ENCODE data around the gene ETNPPL.

ETNPPL gene

DNA sequence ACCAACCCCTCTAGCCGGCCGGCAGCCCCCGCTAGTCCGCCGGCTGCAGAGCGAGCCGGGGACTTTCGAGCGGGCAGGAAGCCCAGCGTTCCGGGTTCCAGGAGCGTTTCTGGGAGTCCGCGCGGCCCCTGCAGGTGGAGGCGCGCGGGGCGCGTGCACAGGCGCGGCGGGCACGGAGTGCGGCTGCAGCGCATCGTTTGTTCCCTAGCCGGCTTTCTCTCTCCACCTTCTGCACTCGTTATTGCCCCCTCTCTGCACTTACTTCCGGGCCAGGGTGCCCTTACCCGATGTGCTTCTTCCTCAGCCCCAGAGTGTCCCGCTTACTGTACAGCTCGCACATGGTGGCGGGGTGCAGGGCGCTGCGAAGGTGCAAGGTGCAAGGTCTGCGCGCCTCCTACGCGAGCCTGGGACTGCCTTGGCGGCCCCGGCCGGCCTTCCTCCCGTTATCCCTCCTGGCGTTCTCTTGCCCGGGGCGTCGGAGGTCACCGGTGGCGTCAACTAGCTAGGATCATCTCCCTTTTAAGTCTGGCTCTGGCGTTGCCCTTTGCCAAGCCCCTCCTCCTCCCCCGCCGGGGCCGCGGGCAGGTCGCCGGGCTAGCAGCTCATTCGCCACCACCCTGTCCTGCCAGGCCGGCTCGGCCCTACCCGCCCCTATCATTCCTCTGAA is at the start of gene ETNPPL:
TSS of gene ETNPPL (minus strand) at position 495 of the 667 bp plus-strand sequence. CDS start at position 340, 155 bp downstream.
- no peak for DNase-seq (ENCODE audit: low read depth, low spot score)

- DNase-seq (ENCODE audit: low read depth, low spot score) = no peak
Measured at GRCh38 chr4:108811486-108811885, 48.6 kb upstream of the ETNPPL start.

- no peak for DNase-seq (ENCODE audit: low read depth, low spot score)
Measured at GRCh38 chr4:108810087-108810486, 47.2 kb upstream of the ETNPPL start.

- no peak for DNase-seq (ENCODE audit: low read depth, low spot score)
Measured at GRCh38 chr4:108804648-108805273, 41.9 kb upstream of the ETNPPL start.

DNA sequence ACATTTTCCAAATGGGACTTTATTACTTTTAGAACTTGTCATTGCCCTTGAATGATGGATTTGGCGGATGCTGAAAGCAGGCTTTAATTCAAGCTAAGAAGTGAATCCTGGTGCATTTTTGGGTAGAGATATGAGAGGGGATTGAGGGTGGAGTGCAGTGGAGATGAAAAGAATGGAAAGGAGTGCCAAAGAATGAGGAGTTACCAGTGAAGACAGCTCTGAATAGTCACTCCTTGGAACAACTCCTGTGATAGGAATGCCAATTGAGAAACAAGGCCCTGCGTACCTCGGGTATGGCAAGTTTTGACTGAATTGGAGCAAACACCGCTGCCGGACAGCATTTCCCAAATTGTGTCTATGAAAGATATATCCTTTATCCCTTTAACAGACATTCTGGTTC is 36.5 kb upstream of the ETNPPL start:
- no peak for DNase-seq (ENCODE audit: low read depth, low spot score)

DNA sequence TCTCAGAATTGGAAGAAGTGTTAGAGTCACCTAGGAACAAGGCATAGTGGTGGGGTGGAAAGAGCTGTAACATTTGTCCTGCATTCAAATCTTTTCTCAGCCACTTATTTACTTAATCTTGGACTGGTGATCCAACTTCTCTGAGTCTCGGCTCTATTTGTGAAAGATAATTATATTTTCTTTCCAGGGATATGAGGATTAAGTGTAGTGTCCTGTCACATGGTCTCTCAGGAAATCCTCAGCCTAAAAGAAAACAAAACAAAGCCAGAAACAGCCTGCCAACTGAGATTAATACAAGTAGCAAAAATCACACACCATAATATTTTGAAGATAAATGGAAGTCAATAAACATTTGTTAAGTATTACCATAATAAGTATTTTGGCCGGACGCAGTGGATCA is 33.3 kb upstream of the ETNPPL start:
- no peak for DNase-seq (ENCODE audit: low read depth, low spot score)

GRCh38 chr4:108795733-108796132 is 32.9 kb upstream of the ETNPPL start:
- no peak for DNase-seq (ENCODE audit: low read depth, low spot score)

DNA sequence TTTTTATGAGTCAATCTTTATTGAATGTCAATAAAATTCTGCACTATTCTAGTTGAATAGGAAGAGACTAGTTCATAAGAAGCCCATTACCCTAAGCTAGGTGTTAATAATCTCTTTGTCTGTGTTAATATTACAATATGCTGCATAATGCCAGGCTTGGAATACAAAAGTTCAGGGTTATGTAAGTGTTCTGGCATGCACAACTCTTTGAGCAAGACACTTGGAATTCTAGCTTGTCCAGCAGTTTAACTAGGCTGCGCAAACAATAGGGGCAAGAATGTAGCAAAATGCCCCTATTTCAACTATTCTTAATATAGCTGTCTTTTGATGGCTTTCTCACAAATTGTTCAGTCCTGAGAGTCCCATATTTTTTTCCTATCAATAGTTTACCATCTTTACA is 31.3 kb upstream of the ETNPPL start:
- DNase-seq (ENCODE audit: low read depth, low spot score) = no peak

DNA sequence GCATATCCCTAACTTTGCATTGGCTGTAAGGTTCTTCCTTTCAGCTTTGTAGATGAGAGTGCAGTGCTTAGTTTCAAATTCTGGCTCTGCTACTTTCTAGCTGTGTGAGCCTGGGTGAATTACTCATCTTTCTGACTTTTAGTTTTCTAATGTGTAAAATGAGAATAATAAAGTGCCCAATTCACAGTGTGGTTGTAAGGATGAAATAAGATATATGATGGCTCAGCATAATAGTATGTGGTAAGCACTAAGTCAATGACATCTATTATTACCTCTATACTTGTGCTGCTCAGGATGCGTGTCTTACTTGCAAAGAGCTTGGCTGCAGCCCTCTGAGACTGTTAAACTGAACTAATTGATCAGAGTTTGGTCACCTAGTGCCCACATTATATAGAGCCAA is 30.6 kb upstream of the ETNPPL start:
- no peak for DNase-seq (ENCODE audit: low read depth, low spot score)

DNA sequence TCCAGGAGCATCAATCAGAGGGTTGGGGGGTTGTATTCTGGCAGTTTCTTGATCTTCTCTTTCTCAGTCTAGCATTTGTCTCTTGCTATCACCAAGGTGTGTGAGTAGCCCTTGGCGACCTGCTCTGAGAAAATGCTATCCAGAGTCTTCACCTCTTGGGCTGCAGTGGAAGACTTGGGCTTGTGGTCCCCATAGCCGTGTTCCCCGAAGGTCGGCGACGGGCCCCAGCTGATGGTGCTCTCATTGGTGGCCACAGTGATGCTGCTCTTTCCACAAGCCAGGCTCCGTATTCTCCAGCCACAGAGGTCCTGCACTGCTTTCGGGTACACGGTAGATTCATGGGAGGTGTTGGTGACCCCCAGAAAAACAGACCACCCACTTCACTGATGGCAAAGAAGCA is 25.9 kb upstream of the ETNPPL start:
- no peak for DNase-seq (ENCODE audit: low read depth, low spot score)

DNA sequence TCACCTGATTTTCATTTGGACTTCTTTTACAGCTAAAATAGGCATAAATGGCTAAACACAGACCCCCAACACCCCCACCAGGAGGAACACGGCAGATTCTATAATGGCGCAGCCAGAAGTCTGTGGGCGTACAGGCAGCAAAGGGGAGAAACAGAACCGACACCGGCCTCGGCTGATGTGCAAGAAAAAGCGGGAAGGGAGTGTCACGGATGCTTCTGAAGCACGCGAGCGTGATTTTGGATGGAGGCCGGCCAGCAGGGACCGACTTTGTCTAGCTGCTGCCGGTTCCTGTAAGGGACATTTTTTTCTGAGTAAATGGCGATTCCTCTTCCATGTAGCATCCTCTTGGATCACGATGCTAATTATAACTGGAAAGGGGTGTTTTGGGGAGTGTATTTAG is 24.9 kb upstream of the ETNPPL start:
- DNase-seq (ENCODE audit: low read depth, low spot score) = no peak

DNA sequence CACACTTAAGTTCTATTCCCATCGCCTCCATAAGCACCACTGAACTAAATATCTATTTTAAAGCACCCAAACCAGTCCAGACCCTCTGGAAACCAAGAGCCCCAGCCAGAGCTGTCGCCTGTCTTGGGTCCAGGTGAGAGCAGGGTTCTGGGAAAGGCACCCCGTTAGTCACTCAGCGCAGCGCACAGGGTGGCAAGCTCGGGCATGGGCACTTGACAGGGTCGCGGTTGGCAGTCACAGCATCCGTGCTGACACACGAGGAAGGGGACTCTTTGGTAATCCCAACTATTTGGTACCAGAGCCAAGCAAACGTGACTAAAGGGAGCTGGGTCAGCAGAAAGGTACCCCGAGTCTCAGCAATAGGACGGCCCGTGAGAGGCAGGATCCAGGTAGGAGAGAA is 24.3 kb upstream of the ETNPPL start:
- DNase-seq (ENCODE audit: low read depth, low spot score) = no peak

GRCh38 chr4:108786351-108786750 is 23.5 kb upstream of the ETNPPL start:
- DNase-seq (ENCODE audit: low read depth, low spot score) = no peak

GRCh38 chr4:108783665-108784463 is 21.0 kb upstream of the ETNPPL start:
- DNase-seq (ENCODE audit: low read depth, low spot score) = no peak

GRCh38 chr4:108779958-108780357 is 17.1 kb upstream of the ETNPPL start:
- no peak for DNase-seq (ENCODE audit: low read depth, low spot score)

GRCh38 chr4:108777388-108777787 is 14.5 kb upstream of the ETNPPL start:
- no peak for DNase-seq (ENCODE audit: low read depth, low spot score)

DNA sequence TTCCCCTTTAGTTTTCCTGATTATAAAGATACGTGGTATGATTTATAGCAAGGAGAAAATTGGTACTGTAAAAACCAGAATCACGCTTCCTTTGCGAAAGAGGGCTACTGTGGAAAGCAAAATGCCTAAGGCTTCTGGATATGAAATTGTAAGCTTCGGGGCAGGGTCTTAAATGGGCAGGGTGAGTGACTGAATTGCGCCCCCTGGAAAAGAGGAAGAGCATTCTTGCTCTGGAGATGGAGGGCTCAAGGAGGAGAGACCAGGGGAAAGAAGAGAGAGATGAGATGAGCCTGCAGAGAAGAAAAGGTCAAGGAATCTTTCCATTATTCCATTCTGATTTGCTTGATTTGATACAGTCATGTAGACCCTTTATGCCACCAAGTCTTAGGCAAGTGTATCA is 13.1 kb upstream of the ETNPPL start:
- no peak for DNase-seq (ENCODE audit: low read depth, low spot score)

DNA sequence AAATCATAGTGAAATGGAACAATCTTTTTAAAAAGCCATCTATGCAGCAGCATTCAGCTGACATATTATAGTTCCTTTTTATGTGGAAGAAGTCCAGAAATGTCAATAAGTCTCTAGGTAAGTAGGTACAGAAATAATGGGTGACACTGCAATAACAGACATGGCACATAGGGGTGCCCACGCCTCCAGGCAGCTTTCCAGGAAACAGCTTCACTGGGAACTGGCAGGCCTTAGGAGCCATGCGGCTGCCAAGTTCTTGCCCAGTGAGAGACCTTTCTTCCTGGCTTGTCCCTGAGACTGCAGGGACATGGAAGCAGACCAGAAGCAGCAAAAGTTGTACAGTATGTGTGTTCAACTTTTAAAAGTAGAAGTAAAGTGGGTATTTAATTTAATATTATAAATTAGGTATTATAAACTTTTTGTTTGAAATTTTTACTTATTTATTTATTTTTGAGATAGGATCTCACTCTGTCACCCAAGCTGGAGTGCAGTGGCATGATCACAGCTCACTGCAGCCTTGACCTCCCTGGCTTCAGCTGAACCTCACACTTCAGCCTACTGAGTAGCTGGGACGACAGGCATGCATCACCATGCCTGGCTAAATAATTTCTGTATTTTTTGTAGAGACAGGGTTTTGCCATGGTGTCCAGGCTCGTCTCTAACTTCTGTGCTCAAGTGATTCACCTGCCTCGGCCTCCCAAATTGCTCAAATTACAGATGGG is 12.1 kb upstream of the ETNPPL start:
- DNase-seq (ENCODE audit: low read depth, low spot score) = no peak

GRCh38 chr4:108772402-108772801 is 9.5 kb upstream of the ETNPPL start:
- DNase-seq (ENCODE audit: low read depth, low spot score) = no peak

DNA sequence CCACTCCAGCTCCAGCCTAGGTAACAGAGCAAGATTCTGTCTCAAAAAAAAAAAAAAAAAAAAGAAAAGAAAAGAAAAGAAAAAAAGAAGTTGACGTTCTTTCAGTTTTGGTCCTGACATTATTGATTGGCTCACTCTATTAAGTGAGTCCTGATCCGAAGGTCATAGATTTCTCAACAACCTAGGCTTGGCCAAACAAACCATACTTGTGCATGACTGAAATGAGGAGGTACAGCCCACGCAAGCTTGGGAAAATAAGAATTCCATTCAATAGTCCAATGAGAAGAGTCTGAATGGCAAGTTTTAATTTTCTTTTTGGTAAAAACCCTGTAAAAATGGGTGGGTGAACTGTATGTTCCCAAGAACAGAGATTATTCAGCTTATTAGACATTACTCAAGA is 3.2 kb upstream of the ETNPPL start:
- no peak for DNase-seq (ENCODE audit: low read depth, low spot score)

GRCh38 chr4:108763986-108764385 is 1.1 kb upstream of the ETNPPL start:
- DNase-seq (ENCODE audit: low read depth, low spot score) = no peak

- no peak for DNase-seq (ENCODE audit: low read depth, low spot score)
Measured at GRCh38 chr4:108763226-108763593, 357 bp upstream of the ETNPPL start.
